MCF 10A (cell line): Measurements from ENCODE around the gene ICE1. TPM values are rescaled to one million over a fixed set of nuclear protein-coding genes. Genes with fewer than 3 reads are reported as not detected.
A peak's percentile ranks its signal among the peaks of the same experiment; 100 is the strongest.
"Not testable (repeated sequence)": the region's sequence is repeated elsewhere in the genome, so short reads cannot be mapped to it uniquely, and the experiment has no call there.

Experiments
- BruUV-seq: library from RNA; stranded (reverse); fragments of 400-500 nt; replicated peaks from 2 replicates; lab custom pipeline; 2021; lab: Mats Ljungman, UMichigan
- CTCF ChIA-PET: fragments of 300-600 bp; sonication (Branson Sonifier 250); formaldehyde crosslinking; extraction: SDS; loops from one replicate; lab custom pipeline; 2021; ENCODE audit warnings: antibody characterized with exemption, inconsistent platforms; lab: Yijun Ruan, JAX
- POLR2A ChIA-PET: fragments of 300-600, 350-650 bp; sonication (Branson Sonifier 250); formaldehyde crosslinking; extraction: SDS; loops from one replicate; lab custom pipeline; 2020; ENCODE audit warnings: antibody characterized with exemption, inconsistent platforms; lab: Yijun Ruan, JAX
- DNase-seq: peaks from one replicate; pipeline ENCODE4 v3.0.0-alpha.2; 2018; ENCODE audit not compliant: unreplicated experiment
- H3K27ac Mint-ChIP-seq: one replicate; pipeline ENCODE4 v1.8.0; 2022; ENCODE audit warnings: mild to moderate bottlenecking, low read depth, mixed read lengths; ENCODE audit not compliant: unreplicated experiment
- H3K27me3 Mint-ChIP-seq: one replicate; pipeline ENCODE4 v1.8.0; 2022; ENCODE audit warnings: mixed read lengths; ENCODE audit not compliant: insufficient read depth, unreplicated experiment
- H3K36me3 Mint-ChIP-seq: one replicate; pipeline ENCODE4 v1.8.0; 2022; ENCODE audit warnings: mild to moderate bottlenecking, moderate library complexity, mixed read lengths; ENCODE audit not compliant: insufficient read depth, unreplicated experiment
- H3K4me1 Mint-ChIP-seq: one replicate; pipeline ENCODE4 v1.8.0; 2022; ENCODE audit warnings: mixed read lengths; ENCODE audit not compliant: insufficient read depth, unreplicated experiment
- H3K4me3 Mint-ChIP-seq: one replicate; pipeline ENCODE4 v1.8.0; 2022; ENCODE audit warnings: mild to moderate bottlenecking, moderate library complexity, mixed read lengths; ENCODE audit not compliant: unreplicated experiment
- H3K9me3 Mint-ChIP-seq: one replicate; pipeline ENCODE4 v1.8.0; 2022; ENCODE audit warnings: mixed read lengths; ENCODE audit not compliant: unreplicated experiment
- CTCF ChIP-seq: fragments of 200-600 bp; IDR thresholded peaks from one replicate; pipeline ENCODE4 v1.8.0; 2022; ENCODE audit warnings: antibody characterized with exemption, mild to moderate bottlenecking; ENCODE audit not compliant: unreplicated experiment
- intact Hi-C: fragments of 100-400 bp; cut with micrococcal nuclease; formaldehyde crosslinking; loops from 2 replicates; pipeline ENCODE4 v1.14.1; 2022
- total RNA-seq: library from RNA; stranded (reverse); gene quantifications from 2 replicates; pipeline ENCODE4 v1.2.3, GENCODE V29; 2022

Gene ICE1
- total RNA-seq, 1 experiment from 2014 or later = 28.4 TPM

- DNase-seq = peak; percentile 76
- no peaks in the 10 kb centered on the region for H3K4me1 Mint-ChIP-seq
- intact Hi-C loops = no loop called here
- H3K36me3 Mint-ChIP-seq = no peaks in the 10 kb centered on the region
- no peaks in the 10 kb centered on the region for H3K27me3 Mint-ChIP-seq
- no peak overlapping the region for H3K27ac Mint-ChIP-seq
- no peak for TF ChIP-seq CTCF
- H3K4me3 Mint-ChIP-seq = no peak overlapping the region
- ChIA-PET POLR2A (interaction anchor here (0.7 to 0.8 kb wide), 2 partner anchors 13 to 350 kb away, joined by 3 to 4 read pairs; partner anchors contain the start of gene ICE1), CTCF (interaction anchor here (0.5 to 2.0 kb wide), 4 partner anchors 9 to 269 kb away, joined by 3 to 11 read pairs (median 4); partner anchors contain the start of gene ADAMTS16)
- BruUV-seq = no TSS peak
- no peaks in the 10 kb centered on the region for H3K9me3 Mint-ChIP-seq
These were observed 13.2 kb upstream of the ICE1 start for GRCh38 chr5:5409151-5409810.

DNA sequence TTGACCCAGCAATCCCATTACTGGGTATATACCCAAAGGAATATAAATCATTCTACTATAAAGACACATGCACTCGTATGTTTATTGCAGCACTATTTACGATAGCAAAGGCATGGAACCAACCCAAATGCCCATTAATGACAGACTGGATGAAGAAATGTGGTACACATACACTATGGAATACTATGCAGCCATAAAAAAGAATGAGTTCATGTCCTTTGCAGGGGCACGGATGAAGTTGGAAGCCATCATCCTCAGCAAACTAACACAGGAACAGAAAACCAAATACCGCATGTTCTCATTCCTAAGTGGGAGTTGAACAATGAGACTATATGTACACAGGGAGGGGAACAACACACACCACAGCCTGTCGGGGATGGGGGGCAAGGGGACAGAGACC, 8.6 kb upstream of the ICE1 start:
- H3K4me1 Mint-ChIP-seq, intact Hi-C loops, BruUV-seq, H3K4me3 Mint-ChIP-seq, H3K36me3 Mint-ChIP-seq, H3K27ac Mint-ChIP-seq, DNase-seq, H3K27me3 Mint-ChIP-seq, H3K9me3 Mint-ChIP-seq: not testable (repeated sequence)
- CTCF ChIA-PET = interaction anchor here (0.6 to 1.0 kb wide), 2 partner anchors 64 to 271 kb away, joined by 3 to 4 read pairs; no protein-coding TSS in a partner anchor
- POLR2A ChIA-PET = interaction anchor here (0.7 to 1.7 kb wide), 2 partner anchors 9 to 212 kb away, joined by 3 to 7 read pairs; partner anchors contain the start of gene ICE1

GRCh38 chr5:5414999-5415398, 7.5 kb upstream of the ICE1 start:
- intact Hi-C loops = loop anchor here (5.0 kb wide), 1 partner anchor 288 kb away; no protein-coding TSS in a partner anchor
- TF ChIP-seq CTCF = no peak
- no TSS peak for BruUV-seq
- CTCF ChIA-PET = interaction anchor here (0.6 to 8.9 kb wide), 4 partner anchors 10 to 546 kb away, joined by 3 to 139 read pairs (median 4); no protein-coding TSS in a partner anchor
- Mint-ChIP-seq H3K9me3 (no peaks in the 10 kb centered on the region), H3K36me3 (peaks cover 6% of the 10 kb centered on the region), H3K27ac (no peak overlapping the region), H3K4me1 (peaks cover 6% of the 10 kb centered on the region), H3K4me3 (no peak overlapping the region), H3K27me3 (no peaks in the 10 kb centered on the region)
- DNase-seq = no peak
- POLR2A ChIA-PET = no interaction called here

- TF ChIP-seq CTCF = no peak
- Mint-ChIP-seq H3K9me3 (no peaks in the 10 kb centered on the region), H3K4me1 (peaks cover 17% of the 10 kb centered on the region), H3K27ac (no peak overlapping the region), H3K27me3 (no peaks in the 10 kb centered on the region), H3K36me3 (peaks cover 12% of the 10 kb centered on the region), H3K4me3 (no peak overlapping the region)
- intact Hi-C loops = loop anchor here (5.0 kb wide), 1 partner anchor 289 kb away; no protein-coding TSS in a partner anchor
- CTCF ChIA-PET = interaction anchor here (1.6 to 8.9 kb wide), 7 partner anchors 14 to 546 kb away, joined by 3 to 139 read pairs (median 29); partner anchors contain the start of gene ADAMTS16
- POLR2A ChIA-PET = interaction anchor here (0.6 kb wide), 1 partner anchor 152 kb away, joined by 4 read pairs; no protein-coding TSS in a partner anchor
- no TSS peak for BruUV-seq
- no peak for DNase-seq
These were observed 5.7 kb upstream of the ICE1 start for GRCh38 chr5:5416733-5417132.
